Choroid plexus epithelial cell (primary cell): ENCODE measurements around the gene PRKG2.

ENCODE experiments used
- DNase-seq: peaks from one replicate; pipeline ENCODE4 v3.0.0-alpha.2; 2010; ENCODE audit warnings: low read depth
- H3K4me3 ChIP-seq: 2 replicates; pipeline ENCODE4 v1.5.1; 2011; ENCODE audit warnings: low read depth, mild to moderate bottlenecking, control low read depth, low read length, moderate library complexity
- CTCF ChIP-seq: conservative IDR thresholded peaks from 2 replicates; pipeline ENCODE4 v1.5.1; 2011; ENCODE audit warnings: low read depth, mild to moderate bottlenecking, control low read depth, inconsistent platforms, low read length, moderate library complexity

PRKG2 gene

GRCh38 chr4:81131066-81131465 is 84.0 kb downstream of the PRKG2 start:
- H3K4me3 ChIP-seq = no peak overlapping the region
- DNase-seq = no peak
- TF ChIP-seq CTCF = no peak

- DNase-seq = no peak
- no peak for TF ChIP-seq CTCF
- no peak overlapping the region for H3K4me3 ChIP-seq
These were observed 84.5 kb downstream of the PRKG2 start for GRCh38 chr4:81130569-81130968.

- no peak for TF ChIP-seq CTCF
- DNase-seq = no peak
- H3K4me3 ChIP-seq = no peak overlapping the region
These were observed 95.0 kb downstream of the PRKG2 start for GRCh38 chr4:81120055-81120454.

- DNase-seq = no peak
- H3K4me3 ChIP-seq = no peak overlapping the region
- TF ChIP-seq CTCF = no peak
These were observed 96.9 kb downstream of the PRKG2 start for GRCh38 chr4:81118086-81118485.

- no peak overlapping the region for H3K4me3 ChIP-seq
- no peak for DNase-seq
- TF ChIP-seq CTCF = no peak
These were observed 98.5 kb downstream of the PRKG2 start for GRCh38 chr4:81116566-81116965.

- no peak for TF ChIP-seq CTCF
- no peak overlapping the region for H3K4me3 ChIP-seq
- DNase-seq = no peak
These were observed 102.0 kb downstream of the PRKG2 start for GRCh38 chr4:81113024-81113423.

- TF ChIP-seq CTCF = no peak
- no peak overlapping the region for H3K4me3 ChIP-seq
- DNase-seq = no peak
These were observed 105.7 kb downstream of the PRKG2 start for GRCh38 chr4:81109356-81109755.
